Calu3 (cell line): Measurements from ENCODE around the gene TEX14. TPM values are rescaled to one million over a fixed set of nuclear protein-coding genes. Genes with fewer than 3 reads are reported as not detected.

Experiments
- BruUV-seq: library from RNA; stranded (reverse); fragments of 400-500 nt; replicated peaks from 2 replicates; lab custom pipeline; 2021; lab: Mats Ljungman, UMichigan
- CTCF ChIA-PET: fragments of 300-600 bp; sonication (Branson Sonifier 250); formaldehyde crosslinking; loops from one replicate; lab custom pipeline; 2022; ENCODE audit warnings: antibody characterized with exemption; lab: Charles Lee
- DNase-seq: peaks from one replicate; pipeline ENCODE4 v3.0.0; 2022
- H3K27ac Mint-ChIP-seq: one replicate; pipeline ENCODE4 v1.8.0; 2022; ENCODE audit warnings: mixed read lengths; ENCODE audit not compliant: unreplicated experiment
- H3K27me3 Mint-ChIP-seq: one replicate; pipeline ENCODE4 v1.8.0; 2022; ENCODE audit warnings: mixed read lengths; ENCODE audit not compliant: unreplicated experiment
- H3K36me3 Mint-ChIP-seq: one replicate; pipeline ENCODE4 v1.8.0; 2022; ENCODE audit warnings: mild to moderate bottlenecking, moderate library complexity, mixed read lengths; ENCODE audit not compliant: insufficient read depth, unreplicated experiment
- H3K4me1 Mint-ChIP-seq: one replicate; pipeline ENCODE4 v1.8.0; 2022; ENCODE audit warnings: mild to moderate bottlenecking, low read depth, mixed read lengths; ENCODE audit not compliant: unreplicated experiment
- H3K4me3 Mint-ChIP-seq: one replicate; pipeline ENCODE4 v1.8.0; 2022; ENCODE audit warnings: mild to moderate bottlenecking, low read depth, moderate library complexity, mixed read lengths; ENCODE audit not compliant: unreplicated experiment
- H3K9me3 Mint-ChIP-seq: one replicate; pipeline ENCODE4 v1.8.0; 2022; ENCODE audit warnings: low read depth, mixed read lengths; ENCODE audit not compliant: unreplicated experiment
- CTCF ChIP-seq: fragments of 200-600 bp; IDR thresholded peaks from one replicate; pipeline ENCODE4 v1.8.0; 2022; ENCODE audit warnings: antibody characterized with exemption; ENCODE audit not compliant: unreplicated experiment
- intact Hi-C: fragments of 100-400 bp; cut with micrococcal nuclease; formaldehyde crosslinking; loops from one replicate; pipeline ENCODE4 v1.10.0; 2022; ENCODE audit not compliant: unreplicated experiment
- total RNA-seq: library from RNA; stranded (reverse); gene quantifications from 2 replicates; pipeline ENCODE4 v1.2.3, GENCODE V29; 2022

TEX14 gene
- total RNA-seq, 1 experiment from 2014 or later, result 0.07 TPM

GRCh38 chr17:58618336-58618735, 73.5 kb downstream of the TEX14 start:
- H3K36me3 Mint-ChIP-seq, result no peaks in the 10 kb centered on the region

GRCh38 chr17:58617563-58617962, 74.3 kb downstream of the TEX14 start:
- Mint-ChIP-seq H3K4me1 (no peaks in the 10 kb centered on the region), H3K4me3 (no peak overlapping the region), H3K27ac (no peak overlapping the region), H3K27me3 (peaks cover 8% of the 10 kb centered on the region), H3K9me3 (no peaks in the 10 kb centered on the region), H3K36me3 (no peaks in the 10 kb centered on the region)
- CTCF ChIA-PET, result no interaction called here
- no TSS peak for BruUV-seq
- intact Hi-C loops, result no loop called here
- no peak for DNase-seq
- no peak for TF ChIP-seq CTCF

More at GRCh38 chr17:58618336-58618735, 73.5 kb downstream of the TEX14 start:
- Mint-ChIP-seq H3K4me3 (no peak overlapping the region), H3K27me3 (peaks cover 8% of the 10 kb centered on the region), H3K27ac (no peak overlapping the region), H3K4me1 (no peaks in the 10 kb centered on the region), H3K9me3 (no peaks in the 10 kb centered on the region)
- no TSS peak for BruUV-seq
- no peak for DNase-seq
- intact Hi-C loops, result no loop called here
- no peak for TF ChIP-seq CTCF
- CTCF ChIA-PET, result no interaction called here

GRCh38 chr17:58615768-58616659, 75.8 kb downstream of the TEX14 start:
- intact Hi-C loops, result no loop called here

GRCh38 chr17:58614859-58615459, 76.9 kb downstream of the TEX14 start:
- intact Hi-C loops, result no loop called here
- H3K9me3 Mint-ChIP-seq, result no peaks in the 10 kb centered on the region
- no peak for TF ChIP-seq CTCF
- no TSS peak for BruUV-seq
- no peak for DNase-seq
- no peaks in the 10 kb centered on the region for H3K4me1 Mint-ChIP-seq
- CTCF ChIA-PET, result no interaction called here
- H3K36me3 Mint-ChIP-seq, result no peaks in the 10 kb centered on the region
- no peak overlapping the region for H3K27ac Mint-ChIP-seq
- H3K27me3 Mint-ChIP-seq, result peaks cover 23% of the 10 kb centered on the region
- H3K4me3 Mint-ChIP-seq, result no peak overlapping the region

More at GRCh38 chr17:58615768-58616659, 75.8 kb downstream of the TEX14 start:
- CTCF ChIA-PET, result no interaction called here
- no TSS peak for BruUV-seq
- peaks cover 13% of the 10 kb centered on the region for H3K27me3 Mint-ChIP-seq
- H3K27ac Mint-ChIP-seq, result no peak overlapping the region
- no peaks in the 10 kb centered on the region for H3K9me3 Mint-ChIP-seq
- no peaks in the 10 kb centered on the region for H3K4me1 Mint-ChIP-seq
- no peaks in the 10 kb centered on the region for H3K36me3 Mint-ChIP-seq
- H3K4me3 Mint-ChIP-seq, result no peak overlapping the region
- DNase-seq, result no peak
- no peak for TF ChIP-seq CTCF
